GM12874 (cell line): ENCODE measurements around the gene UBE3A.

Source experiments
- TF ChIP-seq, protein P1 (sequence below): IDR thresholded peaks from 2 replicates; pipeline ENCODE4 v1.5.1; 2011; ENCODE audit warnings: low read depth, mild to moderate bottlenecking, control low read depth, low read length, moderate library complexity; ENCODE audit not compliant: insufficient read depth

The UBE3A gene

DNA sequence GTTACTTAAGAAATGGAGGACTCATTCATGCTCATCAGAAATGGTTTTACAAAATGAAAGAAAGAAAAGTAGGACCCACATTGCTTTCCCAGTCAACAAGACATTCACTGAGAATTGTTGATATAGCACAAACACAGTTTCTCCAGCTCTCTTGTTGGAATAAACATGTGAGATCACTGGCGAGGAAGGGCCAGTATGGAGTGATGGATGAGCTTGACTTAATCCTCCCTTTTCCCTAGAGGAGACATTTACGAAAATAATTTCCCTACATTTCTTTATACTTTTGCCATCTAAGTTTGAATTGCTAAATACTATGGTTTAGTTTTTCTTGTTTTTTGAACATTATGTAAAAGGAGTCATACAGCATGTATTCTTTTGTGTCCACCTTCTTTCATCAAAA, 15.9 kb upstream of the UBE3A start:
- TF ChIP-seq, protein P1, sequence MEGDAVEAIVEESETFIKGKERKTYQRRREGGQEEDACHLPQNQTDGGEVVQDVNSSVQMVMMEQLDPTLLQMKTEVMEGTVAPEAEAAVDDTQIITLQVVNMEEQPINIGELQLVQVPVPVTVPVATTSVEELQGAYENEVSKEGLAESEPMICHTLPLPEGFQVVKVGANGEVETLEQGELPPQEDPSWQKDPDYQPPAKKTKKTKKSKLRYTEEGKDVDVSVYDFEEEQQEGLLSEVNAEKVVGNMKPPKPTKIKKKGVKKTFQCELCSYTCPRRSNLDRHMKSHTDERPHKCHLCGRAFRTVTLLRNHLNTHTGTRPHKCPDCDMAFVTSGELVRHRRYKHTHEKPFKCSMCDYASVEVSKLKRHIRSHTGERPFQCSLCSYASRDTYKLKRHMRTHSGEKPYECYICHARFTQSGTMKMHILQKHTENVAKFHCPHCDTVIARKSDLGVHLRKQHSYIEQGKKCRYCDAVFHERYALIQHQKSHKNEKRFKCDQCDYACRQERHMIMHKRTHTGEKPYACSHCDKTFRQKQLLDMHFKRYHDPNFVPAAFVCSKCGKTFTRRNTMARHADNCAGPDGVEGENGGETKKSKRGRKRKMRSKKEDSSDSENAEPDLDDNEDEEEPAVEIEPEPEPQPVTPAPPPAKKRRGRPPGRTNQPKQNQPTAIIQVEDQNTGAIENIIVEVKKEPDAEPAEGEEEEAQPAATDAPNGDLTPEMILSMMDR, result no peak

DNA sequence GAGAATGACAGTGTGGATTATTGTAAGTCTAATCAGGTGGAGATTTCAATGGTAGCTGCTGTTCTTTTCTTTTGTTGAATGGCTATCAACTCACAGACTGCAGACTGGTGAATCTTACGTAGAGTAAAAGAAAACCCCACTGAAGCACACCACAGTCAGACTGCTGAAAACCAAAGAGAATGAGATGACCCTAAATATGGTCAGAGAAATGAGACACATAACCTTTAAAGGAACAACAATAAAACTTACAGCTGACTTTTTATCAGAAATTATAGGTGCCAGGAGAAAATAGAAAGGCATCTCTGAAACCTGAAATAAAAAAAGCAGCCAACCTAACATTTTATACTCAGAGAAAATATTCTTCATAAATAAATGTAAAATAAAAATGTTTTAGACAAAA, 12.7 kb upstream of the UBE3A start:
- TF ChIP-seq, protein P1, result no peak

DNA sequence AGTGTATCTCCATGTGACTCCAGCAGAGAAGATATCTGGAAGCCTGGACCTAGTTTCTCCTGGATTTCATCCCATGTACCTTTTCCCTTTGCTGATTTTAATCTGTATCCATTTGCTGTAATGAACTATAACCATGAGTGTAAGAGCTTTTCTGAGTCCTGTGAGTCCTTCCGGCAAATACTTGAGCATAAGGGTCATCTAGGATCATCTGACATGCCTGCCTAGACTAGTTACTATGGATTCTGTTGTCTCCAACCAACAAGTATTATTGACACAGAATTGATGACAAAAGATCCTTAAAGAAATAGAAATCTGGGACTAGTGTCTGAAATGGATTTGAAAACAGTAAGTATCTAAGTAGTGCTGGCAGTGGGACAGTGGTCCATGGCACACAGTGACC, 11.3 kb upstream of the UBE3A start:
- TF ChIP-seq, protein P1, result no peak

DNA sequence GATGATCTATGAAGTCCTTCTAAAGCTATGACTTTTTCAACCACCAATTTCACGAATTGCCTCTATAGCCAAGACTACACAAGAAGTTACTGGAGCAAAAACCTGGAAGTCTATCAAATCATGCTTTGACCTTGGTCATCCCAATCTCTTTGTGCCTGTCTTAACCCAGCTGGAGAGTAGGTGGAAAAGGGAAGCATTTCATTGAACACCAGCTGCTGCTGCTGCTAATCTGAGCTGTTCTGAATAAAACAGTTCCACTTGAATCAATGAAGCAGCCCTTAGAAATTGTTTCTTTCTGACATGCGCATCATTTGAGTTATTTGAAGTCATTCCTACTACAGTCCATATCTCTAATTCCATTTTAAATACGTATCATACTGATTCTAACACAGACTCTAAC, 7.3 kb upstream of the UBE3A start:
- TF ChIP-seq, protein P1, result no peak

DNA sequence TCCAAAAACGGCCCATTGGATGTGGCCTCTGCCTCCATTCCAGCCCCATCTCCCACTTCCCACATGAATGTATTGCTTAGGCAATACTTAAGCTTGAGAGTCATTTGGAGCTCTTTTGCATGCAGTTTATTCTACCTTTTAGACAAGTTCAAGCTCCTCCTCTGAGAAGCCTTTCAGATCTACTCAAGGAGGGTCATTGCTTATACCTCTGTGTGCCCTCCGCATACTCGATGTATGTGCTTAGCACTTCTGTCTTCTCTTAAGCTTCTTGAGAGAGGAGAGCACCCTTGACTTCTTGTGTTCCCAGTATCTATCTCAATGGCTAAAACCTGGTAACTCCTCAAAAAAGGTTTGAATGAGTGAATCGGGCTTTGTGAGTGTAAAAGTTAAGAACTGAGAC, 6.6 kb upstream of the UBE3A start:
- TF ChIP-seq, protein P1, result no peak

DNA sequence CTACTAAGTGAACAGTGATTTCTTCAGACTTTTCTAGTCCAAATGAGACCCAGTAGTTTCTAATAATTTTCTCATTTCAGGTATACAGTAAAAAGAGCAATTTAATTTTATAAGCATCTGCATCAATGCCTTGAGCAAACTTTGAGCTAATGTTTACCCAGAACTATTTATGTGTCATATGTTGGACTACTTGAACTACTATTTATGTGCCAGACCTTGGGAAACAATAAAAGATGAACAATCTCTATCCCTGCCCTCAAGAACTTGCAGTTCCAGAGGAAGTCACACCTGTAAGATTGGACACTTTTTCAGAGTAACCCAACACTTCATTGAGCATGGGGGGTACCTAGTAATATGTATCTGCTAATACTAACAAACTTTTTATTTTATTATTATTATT, 2.3 kb upstream of the UBE3A start:
- TF ChIP-seq, protein P1, result no peak

DNA sequence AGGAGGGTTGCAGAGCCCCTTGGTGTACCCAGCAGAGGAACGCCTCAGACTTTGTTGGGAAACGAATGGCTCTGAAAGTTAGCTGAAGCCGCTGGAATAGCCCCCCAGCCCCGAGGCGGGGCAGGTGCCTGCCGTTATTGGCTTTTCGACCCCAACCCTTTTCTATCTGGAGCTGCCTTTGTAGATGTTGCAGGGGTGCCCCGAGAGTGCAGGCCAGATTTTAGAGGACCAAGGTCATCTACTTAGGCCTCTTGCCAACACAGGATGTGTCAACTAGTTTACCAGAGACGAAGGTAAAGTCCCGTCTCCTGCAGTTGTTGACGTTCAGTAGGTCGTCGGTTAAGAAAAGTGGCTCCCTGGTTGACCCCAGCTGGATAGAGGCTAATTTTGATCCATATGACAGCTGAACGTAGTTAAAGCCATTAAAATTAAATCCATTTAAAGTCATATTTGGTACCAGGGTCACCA, 579 bp upstream of the UBE3A start:
- TF ChIP-seq, protein P1, result no peak
